Uterus (tissue), 2 donors: ENCODE results near the gene PCGF5.

ENCODE experiments used
- CTCF ChIP-seq, 4 experiments: fragments of 200-600 bp in 2 of 4; fragments of 450-650 bp in 2 of 4; sonication (generic) in 2 of 4; IDR thresholded peaks; one replicate each; pipeline ENCODE4 v1.5.1; 2016 to 2019; ENCODE audit warnings: antibody characterized with exemption in 4 of 4, mild to moderate bottlenecking in 2 of 4, moderate library complexity in 1 of 4
- POLR2A ChIP-seq, 2 donors: fragments of 450-650 bp; IDR thresholded peaks; one replicate each; pipeline ENCODE4 v1.6.1; 2016; ENCODE audit warnings: antibody characterized with exemption in 2 of 2, mild to moderate bottlenecking in 1 of 2, moderate library complexity in 1 of 2

GRCh38 chr10:91198781-91199180 is 21.7 kb upstream of the PCGF5 start:
- no peak for TF ChIP-seq CTCF (IDR thresholded peaks at IDR 0.05)
- TF ChIP-seq POLR2A (IDR thresholded peaks at IDR 0.05): no peak
